CD8-positive, alpha-beta memory T cell (primary cell): ENCODE results near the gene DMBT1. TPM values are rescaled to one million over a fixed set of nuclear protein-coding genes. Genes with fewer than 3 reads are reported as not detected.

Experiments
- CTCF ChIA-PET: fragments of 350-600 bp; sonication (Branson Sonifier 250); formaldehyde crosslinking; loops from one replicate; lab custom pipeline; 2021; ENCODE audit warnings: antibody characterized with exemption; lab: Charles Lee
- POLR2A ChIA-PET: fragments of 350-600 bp; sonication (Branson Sonifier 250); formaldehyde crosslinking; loops from one replicate; lab custom pipeline; 2021; ENCODE audit warnings: antibody characterized with exemption; lab: Charles Lee
- DNase-seq, 5 donors: peaks; one replicate each; pipeline versions ENCODE4 v3.0.0 to v3.0.0-alpha.2; 2020 to 2022; ENCODE audit warnings: mixed read lengths in 1 of 5
- H3K27ac ChIP-seq: one replicate; pipeline ENCODE4 v1.7.0; 2013; ENCODE audit warnings: low read depth, mild to moderate bottlenecking, low read length, moderate library complexity
- H3K27me3 ChIP-seq: 2 replicates; pipeline ENCODE4 v1.7.0; 2013; ENCODE audit warnings: low read length, mild to moderate bottlenecking; ENCODE audit not compliant: insufficient read depth, poor library complexity, severe bottlenecking
- H3K36me3 ChIP-seq: 2 replicates; pipeline ENCODE4 v1.7.0; 2013; ENCODE audit warnings: mild to moderate bottlenecking, low read length, moderate library complexity; ENCODE audit not compliant: insufficient read depth
- H3K4me1 ChIP-seq: 2 replicates; pipeline ENCODE4 v1.7.0; 2013; ENCODE audit warnings: mild to moderate bottlenecking, low read length, moderate library complexity; ENCODE audit not compliant: insufficient read depth
- H3K4me3 ChIP-seq: 2 replicates; pipeline ENCODE4 v1.7.0; 2013; ENCODE audit warnings: mild to moderate bottlenecking, low read length
- H3K9me3 ChIP-seq: 2 replicates; pipeline ENCODE4 v1.7.0; 2013; ENCODE audit warnings: mild to moderate bottlenecking, low read length
- H3K27ac Mint-ChIP-seq, 8 donors: one replicate each; pipeline ENCODE4 v1.8.0; 2020 to 2021; ENCODE audit warnings: mixed read lengths in 8 of 8, mild to moderate bottlenecking in 6 of 8, inconsistent platforms in 3 of 8, moderate library complexity in 3 of 8
- H3K27me3 Mint-ChIP-seq, 2 donors: one replicate each; pipeline ENCODE4 v1.8.0; 2020 to 2021; ENCODE audit warnings: mixed read lengths in 2 of 2, mild to moderate bottlenecking in 1 of 2, moderate library complexity in 1 of 2
- H3K36me3 Mint-ChIP-seq, 3 donors: one replicate each; pipeline ENCODE4 v1.8.0; 2020 to 2021; ENCODE audit warnings: mixed read lengths in 3 of 3, inconsistent platforms in 1 of 3, mild to moderate bottlenecking in 1 of 3
- H3K4me1 Mint-ChIP-seq, 3 donors: one replicate each; pipeline ENCODE4 v1.8.0; 2020 to 2021; ENCODE audit warnings: mixed read lengths in 3 of 3, inconsistent platforms in 1 of 3, mild to moderate bottlenecking in 1 of 3
- H3K4me3 Mint-ChIP-seq, 7 donors: one replicate each; pipeline ENCODE4 v1.8.0; 2020 to 2021; ENCODE audit warnings: mixed read lengths in 7 of 7, mild to moderate bottlenecking in 6 of 7, moderate library complexity in 4 of 7, inconsistent platforms in 2 of 7
- H3K9me3 Mint-ChIP-seq, 5 donors: one replicate each; pipeline ENCODE4 v1.8.0; 2020 to 2022; ENCODE audit warnings: mixed read lengths in 5 of 5, mild to moderate bottlenecking in 3 of 5, moderate library complexity in 2 of 5, inconsistent platforms in 1 of 5
- polyA plus RNA-seq: library from polyadenylated mRNA; unstranded; fragments of 300-500 nt; fragmentation: Illumina TruSeq; gene quantifications from one replicate; pipeline ENCODE4 v1.2.3, GENCODE V29; 2021
- total RNA-seq, 2 experiments: library from RNA; stranded (reverse); gene quantifications; one replicate each; pipeline ENCODE4 v1.2.3, GENCODE V29; 2021

Gene DMBT1
- total and polyA plus RNA-seq, 3 experiments from 2014 or later: not detected

DNA sequence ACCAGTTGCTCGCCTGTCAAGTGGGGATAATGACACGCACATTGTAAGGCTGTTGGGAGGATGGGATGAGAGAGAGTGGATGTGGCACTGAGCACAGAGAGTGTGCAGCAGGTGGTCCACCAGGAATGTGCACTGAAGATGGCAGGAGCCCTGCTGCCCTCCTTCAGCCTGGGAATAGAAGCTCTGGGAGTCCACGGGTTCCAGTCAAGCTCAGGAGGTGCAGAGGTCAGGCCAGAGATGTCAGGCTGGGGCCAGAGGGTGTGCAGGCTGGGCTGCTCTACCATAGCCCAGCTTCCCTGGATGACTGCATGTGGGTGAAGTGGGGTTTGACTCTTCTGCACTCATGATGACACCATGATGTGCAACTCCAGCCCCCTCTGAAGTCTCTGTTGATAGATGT is 80.4 kb downstream of the DMBT1 start:
- H3K9me3 Mint-ChIP-seq: no peaks in the 10 kb centered on the region
- H3K4me3 Mint-ChIP-seq: no peak overlapping the region
- CTCF ChIA-PET: no interaction called here
- POLR2A ChIA-PET: no interaction called here
- no peak overlapping the region for H3K27ac Mint-ChIP-seq
- H3K4me1 Mint-ChIP-seq: no peaks in the 10 kb centered on the region
- Histone ChIP-seq H3K27ac (no peak overlapping the region), H3K4me1 (no peaks in the 10 kb centered on the region), H3K4me3 (no peak overlapping the region), H3K36me3 (no peaks in the 10 kb centered on the region), H3K27me3 (no peaks in the 10 kb centered on the region), H3K9me3 (no peaks in the 10 kb centered on the region)
- no peak for DNase-seq
- peaks cover 12 to 17% of the 10 kb centered on the region in 2 donors for H3K27me3 Mint-ChIP-seq
- H3K36me3 Mint-ChIP-seq: no peaks in the 10 kb centered on the region

DNA sequence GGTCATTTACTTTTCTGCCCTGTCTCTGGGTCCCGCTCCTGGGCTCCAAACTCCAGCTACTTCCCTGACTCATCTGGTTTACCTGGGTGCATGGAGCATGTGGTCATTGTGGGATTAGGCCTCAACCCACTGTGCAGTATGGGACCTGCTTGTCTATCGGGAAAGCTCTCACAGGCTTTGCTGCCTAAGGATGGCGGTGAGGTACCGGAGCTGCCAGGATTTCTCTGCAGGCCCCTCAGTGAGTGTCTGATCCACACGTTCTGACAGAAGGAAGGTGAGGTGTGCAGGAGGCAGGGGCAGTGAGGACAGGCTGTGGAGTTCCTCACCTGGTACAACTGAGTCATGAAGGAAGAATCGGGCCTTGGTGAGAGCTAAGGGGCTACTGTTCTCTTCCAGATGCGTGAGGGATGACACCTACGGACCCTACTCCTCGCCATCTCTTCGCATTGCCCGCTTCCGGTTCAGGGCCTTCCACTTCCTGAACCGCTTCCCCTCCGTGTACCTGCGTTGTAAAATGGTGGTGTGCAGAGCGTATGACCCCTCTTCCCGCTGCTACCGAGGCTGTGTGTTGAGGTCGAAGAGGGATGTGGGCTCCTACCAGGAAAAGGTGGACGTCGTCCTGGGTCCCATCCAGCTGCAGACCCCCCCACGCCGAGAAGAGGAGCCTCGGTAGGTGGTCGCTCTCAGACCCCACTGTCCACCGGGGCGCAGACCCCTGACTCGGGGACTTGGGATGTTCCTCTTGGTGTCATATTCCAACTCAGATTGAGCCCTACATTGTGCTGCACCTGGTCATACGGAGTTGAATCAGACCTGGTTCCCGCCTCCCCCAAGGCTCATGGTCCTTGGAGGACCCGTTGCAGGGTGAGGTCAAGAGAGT is 82.4 kb downstream of the DMBT1 start:
- ChIA-PET CTCF (interaction anchor here (1.3 kb wide), 1 partner anchor 344 kb away, joined by 3 read pairs; no protein-coding TSS in a partner anchor), POLR2A (no interaction called here)
- no peaks in the 10 kb centered on the region for H3K4me1 Mint-ChIP-seq
- DNase-seq: no peak
- Histone ChIP-seq H3K4me1 (no peaks in the 10 kb centered on the region), H3K36me3 (no peaks in the 10 kb centered on the region), H3K4me3 (no peak overlapping the region), H3K27me3 (no peaks in the 10 kb centered on the region), H3K9me3 (no peaks in the 10 kb centered on the region), H3K27ac (no peak overlapping the region)
- peaks cover 9 to 20% of the 10 kb centered on the region in 2 donors for H3K27me3 Mint-ChIP-seq
- H3K27ac Mint-ChIP-seq: no peak overlapping the region
- no peak overlapping the region for H3K4me3 Mint-ChIP-seq
- no peaks in the 10 kb centered on the region for H3K36me3 Mint-ChIP-seq
- no peaks in the 10 kb centered on the region for H3K9me3 Mint-ChIP-seq

DNA sequence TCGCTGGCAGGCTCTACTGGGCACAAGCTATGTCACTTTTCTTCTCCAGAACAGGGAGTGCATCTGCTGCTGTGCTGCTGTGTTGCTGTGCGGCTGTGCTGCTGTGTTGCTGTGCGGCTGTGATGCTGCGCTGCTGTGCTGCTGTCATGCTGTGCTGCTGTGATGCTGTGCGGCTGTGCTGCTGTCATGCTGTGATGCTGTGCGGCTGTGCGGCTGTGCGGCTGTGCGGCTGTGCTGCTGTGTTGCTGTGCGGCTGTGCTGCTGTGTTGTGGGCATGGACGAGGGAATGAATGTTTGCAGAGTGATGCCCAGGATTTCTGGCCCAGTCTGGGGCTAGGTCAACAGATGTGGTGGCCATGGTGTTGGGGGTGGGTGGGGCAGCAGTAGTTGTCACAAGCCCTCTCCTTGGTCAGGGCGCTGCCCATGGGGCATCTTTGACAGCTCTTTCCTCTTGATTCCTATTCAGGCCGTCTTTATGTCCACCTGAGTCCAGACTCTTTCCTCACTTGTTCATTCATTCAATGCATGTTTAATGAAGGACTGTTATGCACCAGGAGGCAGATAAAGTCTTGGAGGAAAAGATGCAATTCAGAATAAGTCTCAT is 83.5 kb downstream of the DMBT1 start:
- Histone ChIP-seq H3K4me1 (no peaks in the 10 kb centered on the region), H3K9me3 (no peaks in the 10 kb centered on the region), H3K36me3 (no peaks in the 10 kb centered on the region), H3K27me3 (no peaks in the 10 kb centered on the region), H3K4me3 (no peak overlapping the region), H3K27ac (no peak overlapping the region)
- H3K36me3 Mint-ChIP-seq: no peaks in the 10 kb centered on the region
- peaks cover 9 to 20% of the 10 kb centered on the region in 2 donors for H3K27me3 Mint-ChIP-seq
- POLR2A ChIA-PET: no interaction called here
- H3K27ac Mint-ChIP-seq: no peak overlapping the region
- DNase-seq: no peak
- H3K4me3 Mint-ChIP-seq: no peak overlapping the region
- H3K4me1 Mint-ChIP-seq: no peaks in the 10 kb centered on the region
- CTCF ChIA-PET: no interaction called here
- H3K9me3 Mint-ChIP-seq: no peaks in the 10 kb centered on the region

DNA sequence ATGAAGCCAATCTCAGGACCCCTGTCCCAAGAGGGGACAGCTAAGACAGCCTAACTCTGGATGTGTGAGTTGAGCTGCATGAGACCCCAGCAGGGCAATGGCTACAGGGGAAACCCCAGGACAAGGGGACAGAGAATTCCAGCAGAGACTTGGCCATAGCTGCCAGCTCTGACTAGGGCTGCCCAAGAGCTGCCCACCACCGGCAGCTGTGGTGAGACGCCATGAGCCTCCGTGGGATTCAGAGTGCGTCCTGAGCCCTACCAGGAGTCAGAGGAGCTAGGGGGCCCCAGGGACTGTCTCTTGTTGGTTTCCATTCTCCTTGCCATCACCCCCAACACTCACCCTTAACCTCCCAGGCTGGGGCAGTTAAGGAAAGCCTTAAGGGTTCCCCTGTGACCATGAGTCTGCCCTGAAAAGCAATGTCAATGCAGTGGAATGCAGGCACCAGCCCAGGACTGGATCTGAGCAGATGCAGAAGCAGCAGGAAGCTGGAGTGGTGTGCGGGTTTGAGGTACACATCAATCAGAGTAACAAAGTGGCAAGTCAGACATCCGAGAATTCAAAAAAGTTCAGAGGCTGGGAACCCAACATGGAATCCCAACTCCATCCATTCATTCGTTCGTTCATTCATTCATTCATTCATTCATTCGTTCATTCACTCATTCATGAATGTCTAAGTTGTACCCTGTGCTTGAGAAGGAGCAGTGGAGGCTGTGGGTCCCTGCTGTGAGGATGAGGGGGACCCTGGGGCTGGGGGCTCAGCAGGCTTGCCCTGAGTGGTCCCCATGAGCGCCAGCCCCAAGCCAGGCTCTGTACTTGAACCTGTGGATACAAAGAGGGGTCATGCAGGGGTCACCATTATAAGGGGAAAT is 86.2 kb downstream of the DMBT1 start:
- Mint-ChIP-seq H3K27me3 (peaks cover 21 to 25% of the 10 kb centered on the region in 2 donors), H3K4me1 (no peaks in the 10 kb centered on the region), H3K36me3 (no peaks in the 10 kb centered on the region), H3K9me3 (peaks cover 0 to 2% (median 0%) of the 10 kb centered on the region in 5 donors), H3K27ac (no peak overlapping the region), H3K4me3 (no peak overlapping the region)
- Histone ChIP-seq H3K36me3 (no peaks in the 10 kb centered on the region), H3K27me3 (no peaks in the 10 kb centered on the region), H3K9me3 (no peaks in the 10 kb centered on the region), H3K4me3 (no peak overlapping the region), H3K27ac (no peak overlapping the region), H3K4me1 (no peaks in the 10 kb centered on the region)
- DNase-seq: no peak
- POLR2A ChIA-PET: no interaction called here
- CTCF ChIA-PET: no interaction called here

DNA sequence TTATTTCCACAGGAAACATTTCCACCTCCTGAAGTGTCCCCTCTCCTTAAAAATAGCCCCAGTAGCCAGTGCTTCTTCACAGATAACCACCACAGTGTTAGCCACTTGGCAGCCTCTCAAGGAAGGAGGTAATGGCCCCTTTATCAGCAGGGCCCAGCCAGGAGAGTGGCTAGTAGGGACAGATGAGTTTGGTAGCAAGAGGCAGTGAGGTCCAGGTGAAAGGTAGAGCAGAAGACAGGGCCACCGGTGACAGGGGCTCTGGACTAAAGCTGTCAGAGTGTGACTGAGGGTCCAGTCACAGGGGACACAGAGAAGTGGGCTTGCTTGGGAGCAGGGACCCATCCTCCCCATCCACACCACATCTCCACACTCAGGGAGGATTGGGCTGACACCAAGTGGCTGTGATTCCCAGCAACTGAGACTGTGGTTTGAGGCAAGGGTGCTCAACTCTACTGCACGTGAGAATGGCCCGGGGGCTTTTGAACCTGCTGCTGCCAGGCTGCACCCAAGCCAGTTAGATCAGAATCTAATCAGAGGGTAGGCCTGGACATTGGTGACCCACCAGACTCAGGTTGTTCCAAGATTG is 86.9 kb downstream of the DMBT1 start:
- Mint-ChIP-seq H3K27ac (no peak overlapping the region), H3K27me3 (peaks cover 24 to 26% of the 10 kb centered on the region in 2 donors), H3K9me3 (peaks cover 0 to 5% (median 0%) of the 10 kb centered on the region in 5 donors), H3K4me1 (no peaks in the 10 kb centered on the region), H3K36me3 (no peaks in the 10 kb centered on the region), H3K4me3 (no peak overlapping the region)
- no peaks in the 10 kb centered on the region for H3K9me3 ChIP-seq
- no peak for DNase-seq
- H3K27me3 ChIP-seq: no peaks in the 10 kb centered on the region
- H3K27ac ChIP-seq: no peak overlapping the region
- H3K4me1 ChIP-seq: no peaks in the 10 kb centered on the region
- ChIA-PET POLR2A (no interaction called here), CTCF (no interaction called here)
- no peak overlapping the region for H3K4me3 ChIP-seq
- H3K36me3 ChIP-seq: no peaks in the 10 kb centered on the region

DNA sequence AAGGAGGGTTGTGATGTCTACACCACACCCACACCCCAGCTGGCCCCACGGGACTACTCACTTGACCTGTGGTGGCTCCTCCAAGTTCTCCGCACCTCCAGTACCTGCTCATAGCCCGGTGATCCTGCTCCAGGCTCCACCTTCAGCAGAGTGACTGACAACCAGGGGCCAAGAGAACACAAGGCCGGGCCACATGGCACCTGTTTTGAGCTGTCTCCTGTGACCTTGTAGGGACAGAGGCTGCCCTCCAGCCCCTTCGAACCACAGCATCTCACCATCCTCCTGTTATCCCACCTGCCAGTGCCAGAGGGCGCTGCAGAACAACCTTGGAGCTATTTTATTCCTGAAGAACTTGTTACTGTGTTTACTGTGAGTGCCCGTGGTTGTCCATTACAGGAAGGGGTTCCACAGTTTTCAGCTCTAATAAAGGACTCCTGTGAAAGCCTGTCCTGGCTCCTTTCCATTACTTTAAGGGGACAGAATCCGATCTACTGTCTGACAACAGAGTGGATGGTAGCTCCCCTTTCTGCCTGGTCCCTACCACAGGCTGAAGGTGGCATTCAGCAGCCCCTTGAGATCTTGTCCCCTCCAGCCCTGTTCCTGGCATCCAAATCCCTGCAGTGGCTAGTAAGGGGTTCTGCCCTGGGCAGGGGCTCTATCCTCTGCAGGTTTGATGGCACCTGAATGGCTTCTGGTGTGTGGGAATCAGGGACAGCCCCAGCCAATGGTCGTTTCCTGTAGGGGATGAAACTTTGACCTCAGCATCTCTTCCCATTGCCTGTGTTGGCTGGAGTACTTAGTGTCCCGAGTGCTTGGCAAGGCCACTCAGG is 88.3 kb downstream of the DMBT1 start:
- no peaks in the 10 kb centered on the region for H3K36me3 Mint-ChIP-seq
- Histone ChIP-seq H3K4me1 (no peaks in the 10 kb centered on the region), H3K4me3 (no peak overlapping the region), H3K9me3 (no peaks in the 10 kb centered on the region), H3K27me3 (no peaks in the 10 kb centered on the region), H3K27ac (no peak overlapping the region), H3K36me3 (no peaks in the 10 kb centered on the region)
- H3K4me1 Mint-ChIP-seq: no peaks in the 10 kb centered on the region
- POLR2A ChIA-PET: no interaction called here
- peaks cover 0 to 5% (median 3%) of the 10 kb centered on the region in 5 donors for H3K9me3 Mint-ChIP-seq
- CTCF ChIA-PET: interaction anchor here (1.3 kb wide), 1 partner anchor 14 kb away, joined by 3 read pairs; no protein-coding TSS in a partner anchor
- H3K27me3 Mint-ChIP-seq: peaks cover 24 to 37% of the 10 kb centered on the region in 2 donors
- no peak overlapping the region for H3K4me3 Mint-ChIP-seq
- no peak overlapping the region for H3K27ac Mint-ChIP-seq
- DNase-seq: no peak

DNA sequence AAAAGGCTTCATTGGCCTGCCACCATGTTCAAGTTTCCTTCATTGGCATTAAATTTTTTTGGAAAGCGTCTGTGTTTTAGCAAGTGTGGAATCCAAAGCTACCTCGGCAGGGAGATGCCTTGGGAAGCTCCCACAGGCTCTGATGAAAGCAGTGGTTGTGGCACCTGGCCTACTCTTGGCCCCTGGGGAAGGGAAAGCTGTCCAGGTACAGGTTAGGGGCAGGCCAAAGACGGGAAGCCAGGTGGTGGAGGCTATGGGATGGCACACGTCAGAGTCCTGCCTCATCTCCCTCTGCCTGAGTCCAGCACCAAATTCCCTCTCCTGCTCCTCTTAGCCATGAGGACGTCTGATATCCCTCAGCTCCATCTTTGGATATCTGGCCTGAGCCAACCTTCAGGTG is 89.3 kb downstream of the DMBT1 start:
- ChIA-PET POLR2A (no interaction called here), CTCF (interaction anchor here (1.3 kb wide), 1 partner anchor 13 kb away, joined by 3 read pairs; no protein-coding TSS in a partner anchor)
- peaks cover 22 to 39% of the 10 kb centered on the region in 2 donors for H3K27me3 Mint-ChIP-seq

More for the DNA sequence above, 89.3 kb downstream of the DMBT1 start:
- H3K9me3 ChIP-seq: no peaks in the 10 kb centered on the region
- DNase-seq: no peak
- Mint-ChIP-seq H3K9me3 (peaks cover 0 to 5% (median 3%) of the 10 kb centered on the region in 5 donors), H3K27ac (no peak overlapping the region), H3K36me3 (no peaks in the 10 kb centered on the region), H3K4me1 (no peaks in the 10 kb centered on the region), H3K4me3 (no peak overlapping the region)
- no peak overlapping the region for H3K27ac ChIP-seq
- no peaks in the 10 kb centered on the region for H3K4me1 ChIP-seq
- no peaks in the 10 kb centered on the region for H3K27me3 ChIP-seq
- no peak overlapping the region for H3K4me3 ChIP-seq
- H3K36me3 ChIP-seq: no peaks in the 10 kb centered on the region
